Esophagus squamous epithelium (tissue), 4 donors: ENCODE measurements around the gene PCCA.

Experiments used
- CTCF ChIP-seq, 6 experiments: fragments of 450-650 bp in 4 of 6; fragments of 200-600 bp in 2 of 6; sonication (generic) in 2 of 6; IDR thresholded peaks; one replicate each; pipeline ENCODE4 v1.5.1; 2016 to 2019; ENCODE audit warnings: antibody characterized with exemption in 6 of 6, mild to moderate bottlenecking in 4 of 6, moderate library complexity in 4 of 6
- POLR2A ChIP-seq, 4 donors: fragments of 450-650 bp; IDR thresholded peaks; one replicate each; pipeline ENCODE4 v1.6.1; 2017; ENCODE audit warnings: antibody characterized with exemption in 4 of 4, mild to moderate bottlenecking in 4 of 4, moderate library complexity in 3 of 4

DNA sequence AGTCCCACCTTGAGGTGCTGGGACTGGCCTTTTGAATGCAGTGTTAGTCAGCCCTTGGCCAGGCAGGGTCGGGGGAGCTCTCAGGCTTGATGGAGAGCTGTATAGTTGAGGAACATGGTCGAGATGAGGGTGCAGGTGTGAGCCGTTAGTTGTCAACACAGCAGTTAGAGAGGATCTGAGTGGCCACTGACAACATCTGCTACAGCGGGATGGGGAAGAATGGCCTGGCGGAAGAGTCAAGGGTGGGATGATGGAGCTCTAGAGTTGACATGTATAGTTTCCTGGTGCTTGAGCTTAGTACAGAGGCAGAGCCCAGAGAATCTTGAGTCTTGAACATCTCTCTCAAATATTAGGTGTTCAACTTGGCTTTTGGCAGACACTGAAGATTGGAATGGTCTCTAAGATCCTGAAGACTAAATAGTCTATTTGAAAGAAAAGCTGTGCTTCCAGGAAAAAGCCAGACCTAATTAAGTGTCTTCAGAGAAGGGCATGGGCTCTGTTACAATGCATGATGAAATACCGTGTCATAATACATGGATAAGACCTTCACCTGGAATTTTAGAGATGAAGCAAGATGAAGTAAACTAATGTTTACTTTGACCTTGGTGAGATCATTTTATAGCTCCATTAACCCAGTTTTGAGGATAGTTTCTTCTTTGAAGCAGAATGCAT, 9.7 kb downstream of the PCCA start:
- no peak for TF ChIP-seq POLR2A (IDR thresholded peaks at IDR 0.05)
- TF ChIP-seq CTCF (IDR thresholded peaks at IDR 0.05), result no peak
